Gastrocnemius medialis (tissue), 4 donors: Measurements from ENCODE around the gene TTLL5. TPM values are rescaled to one million over a fixed set of nuclear protein-coding genes. Genes with fewer than 3 reads are reported as not detected.
"Not testable (repeated sequence)": the region's sequence is repeated elsewhere in the genome, so short reads cannot be mapped to it uniquely, and the experiment has no call there.

Source experiments
- ATAC-seq, 2 donors: fragments of 150-250 bp; one replicate each; pipeline ENCODE4 v1.9.1; 2016
- DNase-seq, 2 donors: peaks; one replicate each; pipeline ENCODE4 v3.0.0-alpha.2; 2019
- H3K27ac ChIP-seq, 4 donors: fragments of 200-600 bp; sonication (generic); 1 replicate in 1 of 4; 2 replicates in 3 of 4; pipeline ENCODE4 v1.5.1; 2016 to 2018; ENCODE audit warnings: mild to moderate bottlenecking in 2 of 4, moderate library complexity in 1 of 4
- H3K27me3 ChIP-seq, 3 donors: fragments of 200-600 bp; sonication (generic) in 2 of 3; 1 replicate in 1 of 3; 2 replicates in 2 of 3; pipeline versions ENCODE4 v1.5.1 to v1.6.0; 2016 to 2019; ENCODE audit warnings: mild to moderate bottlenecking in 1 of 3, moderate library complexity in 1 of 3
- H3K36me3 ChIP-seq, 2 donors: fragments of 200-600 bp; sonication (generic) in 1 of 2; one replicate each; pipeline ENCODE4 v1.5.1; 2017 to 2018
- H3K4me1 ChIP-seq, 2 donors: fragments of 200-600 bp; sonication (generic) in 1 of 2; one replicate each; pipeline ENCODE4 v1.5.1; 2016 to 2017; ENCODE audit warnings: mild to moderate bottlenecking in 2 of 2
- H3K4me3 ChIP-seq, 4 donors: fragments of 200-600 bp; sonication (generic) in 3 of 4; 1 replicate in 1 of 4; 2 replicates in 3 of 4; pipeline ENCODE4 v1.5.1; 2016 to 2019; ENCODE audit warnings: mild to moderate bottlenecking in 2 of 4
- H3K9me3 ChIP-seq, 3 donors: fragments of 200-600 bp; sonication (generic) in 2 of 3; 1 replicate in 1 of 3; 2 replicates in 2 of 3; pipeline ENCODE4 v1.5.1; 2016 to 2019
- CTCF ChIP-seq, 5 experiments: fragments of 450-650 bp in 3 of 5; fragments of 200-600 bp in 2 of 5; sonication (generic) in 2 of 5; IDR thresholded peaks in 4 of 5; conservative IDR thresholded peaks in 1 of 5; 1 replicate in 4 of 5; 2 replicates in 1 of 5; pipeline ENCODE4 v1.5.1; 2016 to 2019; ENCODE audit warnings: antibody characterized with exemption in 5 of 5, mild to moderate bottlenecking in 3 of 5, moderate library complexity in 3 of 5
- POLR2A ChIP-seq, 2 donors: fragments of 450-650 bp; IDR thresholded peaks; one replicate each; pipeline ENCODE4 v1.6.1; 2017; ENCODE audit warnings: antibody characterized with exemption in 2 of 2, mild to moderate bottlenecking in 2 of 2, moderate library complexity in 2 of 2
- in situ Hi-C, 4 donors: fragments of 200-750 bp; cut with MboI; loops; one replicate each; pipeline versions ENCODE4 v1.15.0 to v1.8.0; 2017; ENCODE audit warnings: low sequenced_read_pairs in 4 of 4
- intact Hi-C: fragments of 100-400 bp; cut with DNase I; formaldehyde crosslinking; loops from one replicate; pipeline ENCODE4 v1.15.1; 2023; ENCODE audit warnings: low total_unique reads
- total RNA-seq, 4 donors: library from RNA; depleted of rRNA; stranded (reverse); fragments of >200 nt; gene quantifications; one replicate each; pipeline versions ENCODE4 v1.1.0 to v1.2.3, GENCODE V29; 2016

The TTLL5 gene
- total RNA-seq, 4 donors from 2014 or later = 9.1 to 36.0 (median 16.4) TPM

GRCh38 chr14:75845136-75845804, 184.2 kb downstream of the TTLL5 start:
- H3K4me1 ChIP-seq = peaks cover 0 to 5% of the 10 kb centered on the region in 2 donors
- no peak for ATAC-seq

GRCh38 chr14:75846694-75847093, 185.6 kb downstream of the TTLL5 start:
- H3K27me3 ChIP-seq, H3K4me1 ChIP-seq, H3K36me3 ChIP-seq, H3K4me3 ChIP-seq, H3K9me3 ChIP-seq, H3K27ac ChIP-seq, in situ Hi-C loops, intact Hi-C loops, DNase-seq, ATAC-seq: not testable (repeated sequence)

More at GRCh38 chr14:75845136-75845804, 184.2 kb downstream of the TTLL5 start:
- TF ChIP-seq POLR2A (IDR thresholded peaks at IDR 0.05) (no peak), CTCF (IDR thresholded peaks at IDR 0.05 in 4 of 5, conservative IDR thresholded peaks at IDR 0.05 in 1 of 5) (no peak)
- Histone ChIP-seq H3K4me3 (no peak overlapping the region), H3K9me3 (no peaks in the 10 kb centered on the region), H3K27ac (no peak overlapping the region), H3K36me3 (no peaks in the 10 kb centered on the region), H3K27me3 (no peaks in the 10 kb centered on the region)
- DNase-seq = no peak
- intact Hi-C loops = no loop called here
- in situ Hi-C loops = no loop called here

GRCh38 chr14:75847584-75847983, 186.5 kb downstream of the TTLL5 start:
- no peaks in the 10 kb centered on the region for H3K36me3 ChIP-seq
- no peaks in the 10 kb centered on the region for H3K27me3 ChIP-seq
- no peak overlapping the region for H3K4me3 ChIP-seq
- intact Hi-C loops (no loop called here), in situ Hi-C loops (no loop called here)
- DNase-seq (no peak), ATAC-seq (no peak)
- H3K27ac ChIP-seq = no peak overlapping the region
- no peaks in the 10 kb centered on the region for H3K9me3 ChIP-seq
- H3K4me1 ChIP-seq = peaks cover 0 to 5% of the 10 kb centered on the region in 2 donors
- TF ChIP-seq CTCF (IDR thresholded peaks at IDR 0.05 in 4 of 5, conservative IDR thresholded peaks at IDR 0.05 in 1 of 5) (no peak), POLR2A (IDR thresholded peaks at IDR 0.05) (no peak)

- Histone ChIP-seq H3K27ac (no peak overlapping the region), H3K27me3 (no peaks in the 10 kb centered on the region), H3K4me1 (peaks cover 0 to 5% of the 10 kb centered on the region in 2 donors), H3K9me3 (no peaks in the 10 kb centered on the region), H3K36me3 (no peaks in the 10 kb centered on the region), H3K4me3 (no peak overlapping the region)
- intact Hi-C loops (no loop called here), in situ Hi-C loops (no loop called here)
- TF ChIP-seq POLR2A (IDR thresholded peaks at IDR 0.05) = no peak
- no peak for TF ChIP-seq CTCF (IDR thresholded peaks at IDR 0.05 in 4 of 5, conservative IDR thresholded peaks at IDR 0.05 in 1 of 5)
- ATAC-seq (no peak), DNase-seq (no peak)
Measured at GRCh38 chr14:75848167-75848913, 187.3 kb downstream of the TTLL5 start.

GRCh38 chr14:75849300-75849895, 188.4 kb downstream of the TTLL5 start:
- no peak overlapping the region for H3K27ac ChIP-seq
- no peak for TF ChIP-seq CTCF (IDR thresholded peaks at IDR 0.05 in 4 of 5, conservative IDR thresholded peaks at IDR 0.05 in 1 of 5)
- no peak for TF ChIP-seq POLR2A (IDR thresholded peaks at IDR 0.05)
- no peaks in the 10 kb centered on the region for H3K9me3 ChIP-seq
- in situ Hi-C loops (no loop called here), intact Hi-C loops (no loop called here)
- DNase-seq = no peak
- no peaks in the 10 kb centered on the region for H3K36me3 ChIP-seq
- ATAC-seq = no peak
- H3K4me3 ChIP-seq = no peak overlapping the region
- no peaks in the 10 kb centered on the region for H3K27me3 ChIP-seq
- H3K4me1 ChIP-seq = peaks cover 0 to 5% of the 10 kb centered on the region in 2 donors
